Breast epithelium (tissue), 4 donors: ENCODE data around the gene KCNAB3. TPM values are rescaled to one million over a fixed set of nuclear protein-coding genes. Genes with fewer than 3 reads are reported as not detected.

Experiments
- DNase-seq, 2 donors: peaks; one replicate each; pipeline ENCODE4 v3.0.0-alpha.2; 2019; ENCODE audit warnings: low spot score in 2 of 2
- H3K27ac ChIP-seq, 2 donors: fragments of 200-600 bp; sonication (generic) in 1 of 2; one replicate each; pipeline ENCODE4 v1.5.1; 2016 to 2019; ENCODE audit warnings: mild to moderate bottlenecking in 1 of 2
- H3K27me3 ChIP-seq, 2 donors: fragments of 200-600 bp; sonication (generic) in 1 of 2; one replicate each; pipeline versions ENCODE4 v1.5.1 to v1.6.0; 2017 to 2019; ENCODE audit warnings: control low read depth in 1 of 2, mild to moderate bottlenecking in 1 of 2
- H3K36me3 ChIP-seq: fragments of 200-600 bp; one replicate; pipeline ENCODE4 v1.5.1; 2019
- H3K4me1 ChIP-seq, 2 donors: fragments of 200-600 bp; sonication (generic); one replicate each; pipeline ENCODE4 v1.5.1; 2016 to 2019; ENCODE audit warnings: control low read depth in 1 of 2
- H3K4me3 ChIP-seq, 3 donors: fragments of 200-600 bp; sonication (generic); 1 replicate in 2 of 3; 2 replicates in 1 of 3; pipeline ENCODE4 v1.5.1; 2016 to 2019; ENCODE audit warnings: mild to moderate bottlenecking in 3 of 3, moderate library complexity in 2 of 3
- H3K9me3 ChIP-seq, 2 donors: fragments of 200-600 bp; sonication (generic) in 1 of 2; one replicate each; pipeline ENCODE4 v1.5.1; 2016 to 2019; ENCODE audit warnings: control low read depth in 1 of 2
- CTCF ChIP-seq, 3 donors: fragments of 450-650 bp; IDR thresholded peaks; one replicate each; pipeline ENCODE4 v1.5.1; 2016 to 2017; ENCODE audit warnings: antibody characterized with exemption in 3 of 3, mild to moderate bottlenecking in 3 of 3, moderate library complexity in 3 of 3
- POLR2A ChIP-seq: fragments of 450-650 bp; IDR thresholded peaks from one replicate; pipeline ENCODE4 v1.6.1; 2016; ENCODE audit warnings: antibody characterized with exemption, mild to moderate bottlenecking, moderate library complexity
- POLR2AphosphoS5 ChIP-seq, 3 donors: sonication (generic); formaldehyde crosslinking; IDR thresholded peaks; one replicate each; pipeline ENCODE4 v1.6.1; 2017; ENCODE audit warnings: antibody characterized with exemption in 3 of 3
- intact Hi-C: fragments of 100-400 bp; cut with DNase I; formaldehyde crosslinking; loops from one replicate; pipeline ENCODE4 v1.15.1; 2023; ENCODE audit warnings: low total_unique reads
- total RNA-seq, 3 donors: library from RNA; depleted of rRNA; stranded (reverse); fragments of >200 nt; gene quantifications; one replicate each; pipeline ENCODE4 v1.1.0, GENCODE V29; 2016

KCNAB3 gene
- total RNA-seq, 3 donors from 2014 or later: 0.48 to 1.5 (median 1.3) TPM

- no peak for DNase-seq
- Histone ChIP-seq H3K4me3 (no peak overlapping the region), H3K9me3 (no peaks in the 10 kb centered on the region), H3K27me3 (no peaks in the 10 kb centered on the region), H3K36me3 (peaks cover 11% of the 10 kb centered on the region), H3K4me1 (no peaks in the 10 kb centered on the region), H3K27ac (no peak overlapping the region)
- intact Hi-C loops: no loop called here
- TF ChIP-seq POLR2AphosphoS5 (IDR thresholded peaks at IDR 0.05) (no peak), CTCF (IDR thresholded peaks at IDR 0.05) (no peak), POLR2A (no peak)
Observed at GRCh38 chr17:7947651-7948050, 18.0 kb upstream of the KCNAB3 start.

GRCh38 chr17:7946441-7946840, 16.8 kb upstream of the KCNAB3 start:
- Histone ChIP-seq H3K27ac (no peak overlapping the region), H3K4me3 (no peak overlapping the region), H3K4me1 (no peaks in the 10 kb centered on the region), H3K9me3 (no peaks in the 10 kb centered on the region), H3K36me3 (peaks cover 11% of the 10 kb centered on the region), H3K27me3 (no peaks in the 10 kb centered on the region)
- DNase-seq: no peak
- intact Hi-C loops: loop anchor here (1.0 kb wide), 1 partner anchor 48 kb away; no protein-coding TSS in a partner anchor
- TF ChIP-seq CTCF (IDR thresholded peaks at IDR 0.05) (no peak), POLR2AphosphoS5 (IDR thresholded peaks at IDR 0.05) (no peak), POLR2A (no peak)

- intact Hi-C loops: loop anchor here (1.0 kb wide), 1 partner anchor 47 kb away; no protein-coding TSS in a partner anchor
- Histone ChIP-seq H3K27ac (no peak overlapping the region), H3K9me3 (no peaks in the 10 kb centered on the region), H3K4me3 (no peak overlapping the region), H3K36me3 (peaks cover 11% of the 10 kb centered on the region), H3K27me3 (no peaks in the 10 kb centered on the region), H3K4me1 (no peaks in the 10 kb centered on the region)
- DNase-seq: no peak
- no peak for TF ChIP-seq POLR2AphosphoS5 (IDR thresholded peaks at IDR 0.05)
- TF ChIP-seq CTCF (IDR thresholded peaks at IDR 0.05): no peak
- no peak for TF ChIP-seq POLR2A
Observed at GRCh38 chr17:7945651-7946050, 16.0 kb upstream of the KCNAB3 start.

GRCh38 chr17:7944326-7944725, 14.7 kb upstream of the KCNAB3 start:
- DNase-seq: no peak
- Histone ChIP-seq H3K9me3 (no peaks in the 10 kb centered on the region), H3K36me3 (peaks cover 11% of the 10 kb centered on the region), H3K27me3 (no peaks in the 10 kb centered on the region), H3K27ac (no peak overlapping the region), H3K4me1 (no peaks in the 10 kb centered on the region), H3K4me3 (no peak overlapping the region)
- TF ChIP-seq POLR2A (no peak), POLR2AphosphoS5 (IDR thresholded peaks at IDR 0.05) (no peak), CTCF (IDR thresholded peaks at IDR 0.05) (no peak)
- intact Hi-C loops: no loop called here

- Histone ChIP-seq H3K36me3 (peaks cover 11% of the 10 kb centered on the region), H3K9me3 (no peaks in the 10 kb centered on the region), H3K27me3 (no peaks in the 10 kb centered on the region), H3K27ac (no peak overlapping the region), H3K4me3 (no peak overlapping the region), H3K4me1 (no peaks in the 10 kb centered on the region)
- intact Hi-C loops: no loop called here
- TF ChIP-seq CTCF (IDR thresholded peaks at IDR 0.05) (no peak), POLR2A (no peak), POLR2AphosphoS5 (IDR thresholded peaks at IDR 0.05) (no peak)
- DNase-seq: no peak
Observed at GRCh38 chr17:7943291-7943690, 13.6 kb upstream of the KCNAB3 start.
